ENCODE measurements around the gene SDHB.

The SDHB gene

GRCh38 chr1:17053685-17054410 lies at the start of gene SDHB:
TSS of gene SDHB (minus strand) at chr1:17054032. CDS start at chr1:17054019, 13 bp downstream.
- DNase-seq (ENCODE audit: low read depth): peak; percentile 98
- TF ChIP-seq CTCF (IDR thresholded peaks at IDR 0.05; ENCODE audit: insufficient read depth, low read depth, low read length, missing control alignments): peak; percentile 2
- H3K4me3 ChIP-seq (ENCODE audit: low read length): peak within 1 kb of the TSS; percentile 95

- TF ChIP-seq CTCF (IDR thresholded peaks at IDR 0.05; ENCODE audit: insufficient read depth, low read depth, low read length, missing control alignments): no peak
- no peak overlapping the region for H3K4me3 ChIP-seq (ENCODE audit: low read length)
- no peak for DNase-seq (ENCODE audit: low read depth)
Measured at GRCh38 chr1:17102232-17102631, 48.4 kb upstream of the SDHB start.

GRCh38 chr1:17101261-17101660 lies 47.4 kb upstream of the SDHB start:
- no peak overlapping the region for H3K4me3 ChIP-seq (ENCODE audit: low read length)
- no peak for DNase-seq (ENCODE audit: low read depth)
- TF ChIP-seq CTCF (IDR thresholded peaks at IDR 0.05; ENCODE audit: insufficient read depth, low read depth, low read length, missing control alignments): no peak

GRCh38 chr1:17099616-17100340 lies 45.9 kb upstream of the SDHB start:
- DNase-seq (ENCODE audit: low read depth): no peak
- no peak for TF ChIP-seq CTCF (IDR thresholded peaks at IDR 0.05; ENCODE audit: insufficient read depth, low read depth, low read length, missing control alignments)
- no peak overlapping the region for H3K4me3 ChIP-seq (ENCODE audit: low read length)

- no peak for TF ChIP-seq CTCF (IDR thresholded peaks at IDR 0.05; ENCODE audit: insufficient read depth, low read depth, low read length, missing control alignments)
- no peak overlapping the region for H3K4me3 ChIP-seq (ENCODE audit: low read length)
- peak; percentile 71 for DNase-seq (ENCODE audit: low read depth)
Measured at GRCh38 chr1:17098446-17099317, 44.9 kb upstream of the SDHB start.

GRCh38 chr1:17097787-17098186 lies 44.0 kb upstream of the SDHB start:
- TF ChIP-seq CTCF (IDR thresholded peaks at IDR 0.05; ENCODE audit: insufficient read depth, low read depth, low read length, missing control alignments): no peak
- H3K4me3 ChIP-seq (ENCODE audit: low read length): no peak overlapping the region
- peak; percentile 28 for DNase-seq (ENCODE audit: low read depth)

All from epithelial cell of esophagus (primary cell).